Fibroblast of mammary gland (primary cell): Measurements from ENCODE around the gene PARVA.

Experiments used
- DNase-seq: peaks from one replicate; pipeline ENCODE4 v3.0.0-alpha.2; 2010; ENCODE audit warnings: low read depth
- H3K4me3 ChIP-seq: 2 replicates; pipeline ENCODE4 v1.5.1; 2011; ENCODE audit warnings: low read depth, mild to moderate bottlenecking, low read length, moderate library complexity; ENCODE audit not compliant: control insufficient read depth
- CTCF ChIP-seq: conservative IDR thresholded peaks from 2 replicates; pipeline ENCODE4 v1.5.1; 2011; ENCODE audit warnings: low read depth, low read length, inconsistent platforms; ENCODE audit not compliant: control insufficient read depth, insufficient read depth

PARVA gene

GRCh38 chr11:12446863-12447262, 69.5 kb downstream of the PARVA start:
- no peak for DNase-seq
- H3K4me3 ChIP-seq = no peak overlapping the region
- TF ChIP-seq CTCF = no peak

GRCh38 chr11:12448131-12448939, 71.0 kb downstream of the PARVA start:
- no peak for TF ChIP-seq CTCF
- DNase-seq = peak; percentile 13
- no peak overlapping the region for H3K4me3 ChIP-seq

- no peak overlapping the region for H3K4me3 ChIP-seq
- peak; percentile 46 for DNase-seq
- no peak for TF ChIP-seq CTCF
Measured at GRCh38 chr11:12449961-12450715, 72.8 kb downstream of the PARVA start.

- TF ChIP-seq CTCF = no peak
- DNase-seq = no peak
- no peak overlapping the region for H3K4me3 ChIP-seq
Measured at GRCh38 chr11:12451179-12451814, 73.9 kb downstream of the PARVA start.

- no peak for TF ChIP-seq CTCF
- H3K4me3 ChIP-seq = no peak overlapping the region
- no peak for DNase-seq
Measured at GRCh38 chr11:12453243-12453642, 75.9 kb downstream of the PARVA start.

GRCh38 chr11:12454782-12455181, 77.4 kb downstream of the PARVA start:
- H3K4me3 ChIP-seq = no peak overlapping the region
- DNase-seq = peak; percentile 40
- TF ChIP-seq CTCF = no peak
